Ectodermal cell (in vitro differentiated cells): ENCODE data around the gene NAB2.

Experiments
- H3K27ac ChIP-seq: 2 replicates; pipeline ENCODE4 v1.7.0; 2013; ENCODE audit warnings: mild to moderate bottlenecking, low read depth, low read length; ENCODE audit not compliant: insufficient read depth, poor library complexity, severe bottlenecking
- H3K27me3 ChIP-seq: 2 replicates; pipeline ENCODE4 v1.7.0; 2013; ENCODE audit warnings: mild to moderate bottlenecking, low read length; ENCODE audit not compliant: insufficient read depth, control insufficient read depth, poor library complexity, severe bottlenecking
- H3K36me3 ChIP-seq: one replicate; pipeline ENCODE4 v1.7.0; 2013; ENCODE audit warnings: low read length; ENCODE audit not compliant: control insufficient read depth, insufficient read depth
- H3K4me1 ChIP-seq: one replicate; pipeline ENCODE4 v1.7.0; 2013; ENCODE audit warnings: low read length; ENCODE audit not compliant: control insufficient read depth, insufficient read depth
- H3K4me3 ChIP-seq: 2 replicates; pipeline ENCODE4 v1.7.0; 2013; ENCODE audit warnings: low read depth, low read length, control low read depth; ENCODE audit not compliant: insufficient read depth
- H3K9me3 ChIP-seq: 2 replicates; pipeline ENCODE4 v1.7.0; 2013; ENCODE audit warnings: mild to moderate bottlenecking, low read length, moderate library complexity; ENCODE audit not compliant: control insufficient read depth
- WGBS, 2 experiments: methylation state at CpG; one replicate each; pipeline ENCODE4 v1.1.7; 2013; ENCODE audit warnings: missing lambda C conversion rate in 2 of 2; 5-methylcytosine and 5-hydroxymethylcytosine counted together

NAB2 gene

DNA sequence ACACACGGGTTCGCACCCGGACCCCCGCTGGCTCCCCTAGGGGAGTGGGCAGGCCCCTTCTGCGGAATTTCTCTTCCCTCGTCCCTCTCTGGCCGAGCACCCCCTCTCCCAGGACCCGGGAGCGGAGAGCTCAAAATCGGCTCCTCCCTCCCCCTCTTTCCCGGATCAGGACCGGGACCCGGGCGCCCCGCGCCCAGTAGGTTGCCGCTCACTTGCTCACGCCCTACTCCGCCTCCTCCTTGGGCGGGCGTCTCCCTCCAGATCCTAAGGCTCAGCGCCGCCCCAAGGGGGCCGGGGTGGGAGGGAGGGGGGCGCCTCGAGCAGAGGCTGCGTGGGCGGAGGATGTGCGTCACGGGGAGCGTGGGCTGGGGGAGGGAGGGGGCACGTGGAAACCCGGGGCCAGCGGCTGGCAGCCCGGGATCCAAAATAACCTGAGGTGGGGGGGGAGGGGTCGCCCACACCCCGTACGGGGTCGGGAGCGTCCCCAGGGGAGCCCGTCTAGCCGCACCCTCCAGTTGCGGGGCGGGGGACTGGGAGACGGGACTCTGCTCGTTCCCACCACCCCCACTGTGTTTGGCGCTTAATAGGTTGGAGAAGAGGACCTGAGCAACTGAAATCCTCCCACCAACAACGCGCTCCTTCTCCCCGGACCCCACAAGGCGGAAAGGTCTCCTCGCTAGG is 1.8 kb upstream of the NAB2 start:
- H3K27me3 ChIP-seq, result no peaks in the 10 kb centered on the region
- peak overlapping the region; percentile 97 for H3K27ac ChIP-seq
- 0% methylated on average over 52 of the region's 52 CpGs for WGBS, 2 experiments
- H3K36me3 ChIP-seq, result peaks cover 2% of the 10 kb centered on the region
- H3K4me3 ChIP-seq, result peak overlapping the region; percentile 60
- H3K9me3 ChIP-seq, result no peaks in the 10 kb centered on the region
- H3K4me1 ChIP-seq, result peaks cover 14% of the 10 kb centered on the region

DNA sequence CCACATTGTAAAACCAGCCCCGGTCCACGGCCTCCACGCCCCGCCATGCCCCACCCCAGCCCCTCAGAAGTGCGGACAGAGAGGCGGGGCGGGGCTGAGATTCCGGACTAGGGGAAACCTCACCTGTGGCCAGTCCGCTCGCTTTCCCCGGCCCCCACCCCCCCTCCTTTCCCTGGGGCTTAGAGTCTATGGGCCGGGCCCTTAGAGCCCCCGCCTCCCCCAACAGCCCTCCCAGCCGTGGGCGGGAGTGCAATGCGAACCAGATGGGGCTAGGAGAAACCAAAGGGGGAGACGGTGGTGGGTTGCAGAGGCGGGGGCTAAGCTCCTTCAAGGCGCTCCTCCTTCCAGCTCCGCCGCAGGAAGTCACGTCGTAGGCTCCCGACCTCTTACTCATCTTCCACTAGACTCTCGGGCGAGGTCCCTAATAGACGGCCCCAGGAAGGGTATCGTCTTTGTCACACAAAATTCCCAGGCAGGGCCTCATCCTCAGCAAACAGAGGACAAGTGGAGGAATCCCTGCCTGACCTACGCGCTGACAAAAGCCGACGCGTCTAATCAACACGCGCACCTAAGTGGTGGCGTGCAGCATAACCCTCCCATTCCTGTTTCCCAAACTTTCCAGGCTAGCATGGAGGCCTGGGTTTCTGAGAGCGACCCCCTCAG is 1.1 kb upstream of the NAB2 start:
- peaks cover 20% of the 10 kb centered on the region for H3K4me1 ChIP-seq
- H3K9me3 ChIP-seq, result no peaks in the 10 kb centered on the region
- no peaks in the 10 kb centered on the region for H3K27me3 ChIP-seq
- WGBS, 2 experiments, result 0% methylated on average over 36 to 37 of the region's 37 CpGs
- peak overlapping the region; percentile 60 for H3K4me3 ChIP-seq
- H3K36me3 ChIP-seq, result peaks cover 8% of the 10 kb centered on the region
- H3K27ac ChIP-seq, result peak overlapping the region; percentile 97

DNA sequence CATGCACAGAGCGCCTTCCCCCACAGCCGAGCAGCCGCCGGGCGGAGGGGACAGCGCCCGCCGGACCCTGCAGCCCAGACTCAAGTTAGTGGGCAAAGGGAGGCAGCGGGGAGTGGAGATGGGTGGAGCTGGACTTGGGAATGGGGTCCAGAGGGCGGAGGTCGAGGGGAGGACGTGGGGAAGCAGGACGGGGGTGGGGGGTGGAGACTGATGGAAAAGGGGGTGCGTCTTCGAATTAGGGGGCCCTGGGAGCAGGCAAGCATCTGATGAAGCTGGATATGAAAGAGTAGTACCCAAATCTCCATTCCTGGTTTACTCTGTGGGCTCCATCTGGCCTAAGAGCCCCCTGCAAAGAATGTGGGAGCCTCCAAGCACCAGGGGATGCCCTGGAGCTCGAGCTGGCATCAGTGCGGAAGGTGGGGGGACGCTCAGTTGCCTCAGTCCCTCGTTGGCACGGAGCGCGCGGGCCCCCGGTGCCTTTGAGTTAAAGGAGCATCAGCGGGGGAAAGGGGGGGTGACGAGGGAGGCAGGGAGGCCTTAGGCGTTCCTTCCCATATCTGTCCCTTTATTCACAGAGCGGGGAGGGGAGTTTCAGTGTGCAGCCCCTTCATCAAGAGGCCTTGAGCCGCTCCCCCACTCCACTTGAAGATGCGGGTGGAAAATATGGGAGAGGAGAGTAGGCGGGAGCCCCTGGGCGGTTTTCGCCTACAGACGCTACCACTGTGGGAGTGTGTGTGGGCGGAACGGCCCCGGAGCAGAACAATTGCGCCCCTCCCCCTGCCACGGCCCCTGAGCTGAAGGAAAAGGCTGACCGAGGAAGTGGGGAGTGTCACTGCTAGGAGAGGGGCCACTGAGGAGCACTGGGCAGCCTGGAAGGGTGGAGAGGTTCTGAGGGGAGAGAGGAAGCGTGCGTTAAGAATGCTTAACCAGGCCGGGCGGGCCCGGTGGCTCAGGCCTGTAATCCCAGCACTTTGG is 644 bp downstream of the NAB2 start:
- 1% methylated on average over 45 of the region's 45 CpGs for WGBS, 2 experiments
- H3K27me3 ChIP-seq, result no peaks in the 10 kb centered on the region
- peak overlapping the region; percentile 61 for H3K4me3 ChIP-seq
- peaks cover 15% of the 10 kb centered on the region for H3K36me3 ChIP-seq
- H3K9me3 ChIP-seq, result no peaks in the 10 kb centered on the region
- peak overlapping the region; percentile 50 for H3K27ac ChIP-seq
- peaks cover 35% of the 10 kb centered on the region for H3K4me1 ChIP-seq

DNA sequence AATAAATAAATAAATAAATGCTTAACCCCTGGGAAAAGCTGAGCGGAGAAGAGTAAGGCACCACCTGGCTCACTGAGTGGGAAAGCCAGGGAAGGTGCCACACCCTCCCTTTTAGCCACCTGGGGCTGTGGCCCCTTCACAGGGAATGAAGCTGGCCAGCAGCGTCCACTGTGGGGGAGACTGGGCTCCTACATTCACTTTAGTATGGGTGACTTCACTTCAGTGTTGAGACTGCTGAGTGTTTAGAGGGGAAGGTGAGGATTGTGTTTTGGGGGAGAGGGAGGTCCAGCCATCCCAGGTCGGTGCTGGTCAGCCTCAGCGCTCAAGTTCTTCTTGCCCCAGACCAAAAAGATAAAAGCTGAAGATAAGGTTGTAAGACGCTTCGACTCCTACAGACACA is 1.6 kb downstream of the NAB2 start:
- H3K4me3 ChIP-seq, result peak overlapping the region; percentile 61
- 83 to 87% methylated on average over 6 of the region's 6 CpGs for WGBS, 2 experiments
- no peak overlapping the region for H3K27ac ChIP-seq
- peaks cover 22% of the 10 kb centered on the region for H3K36me3 ChIP-seq
- no peaks in the 10 kb centered on the region for H3K27me3 ChIP-seq
- H3K9me3 ChIP-seq, result no peaks in the 10 kb centered on the region
- H3K4me1 ChIP-seq, result peaks cover 41% of the 10 kb centered on the region

DNA sequence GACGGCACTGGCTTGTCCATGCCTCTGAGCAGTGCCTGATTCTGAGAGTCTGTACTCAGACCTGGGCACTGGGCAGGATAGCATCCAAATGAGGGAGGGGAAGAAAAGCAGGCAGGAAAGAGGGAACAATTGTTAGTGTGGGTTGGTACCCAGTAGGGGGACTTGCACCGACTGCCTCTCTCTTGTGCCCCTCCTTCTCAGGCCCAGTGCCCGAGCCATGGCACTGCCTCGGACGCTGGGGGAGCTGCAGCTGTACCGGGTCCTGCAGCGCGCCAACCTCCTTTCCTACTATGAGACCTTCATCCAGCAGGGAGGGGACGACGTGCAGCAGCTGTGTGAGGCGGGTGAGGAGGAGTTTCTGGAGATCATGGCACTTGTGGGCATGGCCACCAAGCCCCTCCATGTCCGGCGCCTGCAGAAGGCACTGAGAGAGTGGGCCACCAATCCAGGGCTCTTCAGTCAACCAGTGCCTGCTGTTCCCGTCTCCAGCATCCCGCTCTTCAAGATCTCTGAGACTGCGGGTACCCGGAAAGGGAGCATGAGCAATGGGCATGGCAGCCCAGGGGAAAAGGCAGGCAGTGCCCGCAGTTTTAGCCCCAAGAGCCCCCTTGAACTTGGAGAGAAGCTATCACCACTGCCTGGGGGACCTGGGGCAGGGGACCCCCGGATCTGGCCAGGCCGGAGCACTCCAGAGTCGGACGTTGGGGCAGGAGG is 2.2 kb downstream of the NAB2 start:
- Histone ChIP-seq H3K4me3 (peak overlapping the region; percentile 61), H3K9me3 (no peaks in the 10 kb centered on the region)

DNA sequence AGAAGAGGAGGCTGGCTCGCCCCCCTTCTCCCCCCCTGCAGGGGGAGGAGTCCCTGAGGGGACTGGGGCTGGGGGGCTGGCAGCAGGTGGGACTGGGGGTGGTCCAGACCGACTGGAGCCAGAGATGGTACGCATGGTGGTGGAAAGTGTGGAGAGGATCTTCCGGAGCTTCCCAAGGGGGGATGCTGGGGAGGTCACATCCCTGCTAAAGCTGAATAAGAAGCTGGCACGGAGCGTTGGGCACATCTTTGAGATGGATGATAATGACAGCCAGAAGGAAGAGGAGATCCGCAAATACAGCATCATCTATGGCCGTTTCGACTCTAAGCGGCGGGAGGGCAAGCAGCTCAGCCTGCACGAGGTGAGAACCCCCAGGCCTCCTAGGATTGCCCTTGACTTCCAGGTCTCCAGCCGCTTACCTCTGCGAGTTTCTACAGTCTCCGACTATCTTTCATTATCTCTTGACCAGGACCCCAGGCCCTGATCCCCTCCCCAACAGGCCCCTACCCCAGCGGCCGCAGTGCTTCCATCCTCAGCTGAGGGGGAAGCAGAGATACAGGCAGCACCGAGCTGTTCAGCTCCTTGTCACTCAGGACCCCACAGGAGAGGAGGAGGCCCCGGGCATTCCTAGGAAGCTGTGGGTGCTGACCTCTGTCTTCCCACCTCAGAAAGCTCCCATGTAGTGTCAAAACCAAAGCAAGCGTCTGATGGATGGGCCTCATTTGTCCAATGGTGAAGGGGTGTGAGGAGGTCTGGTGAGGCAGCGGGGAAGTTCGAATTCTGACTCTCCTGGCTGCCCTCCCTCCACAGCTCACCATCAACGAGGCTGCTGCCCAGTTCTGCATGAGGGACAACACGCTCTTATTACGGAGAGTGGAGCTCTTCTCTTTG is 3.0 kb downstream of the NAB2 start:
- Histone ChIP-seq H3K9me3 (no peaks in the 10 kb centered on the region), H3K4me3 (no peak overlapping the region), H3K4me1 (peaks cover 41% of the 10 kb centered on the region), H3K36me3 (peaks cover 26% of the 10 kb centered on the region), H3K27ac (no peak overlapping the region), H3K27me3 (no peaks in the 10 kb centered on the region)
- WGBS, 2 experiments, result 89 to 91% methylated on average over 25 of the region's 25 CpGs

More for the DNA sequence above, 2.2 kb downstream of the NAB2 start:
- 90 to 92% methylated on average over 22 of the region's 22 CpGs for WGBS, 2 experiments
- Histone ChIP-seq H3K27ac (no peak overlapping the region), H3K4me1 (peaks cover 41% of the 10 kb centered on the region), H3K27me3 (no peaks in the 10 kb centered on the region), H3K36me3 (peaks cover 26% of the 10 kb centered on the region)

DNA sequence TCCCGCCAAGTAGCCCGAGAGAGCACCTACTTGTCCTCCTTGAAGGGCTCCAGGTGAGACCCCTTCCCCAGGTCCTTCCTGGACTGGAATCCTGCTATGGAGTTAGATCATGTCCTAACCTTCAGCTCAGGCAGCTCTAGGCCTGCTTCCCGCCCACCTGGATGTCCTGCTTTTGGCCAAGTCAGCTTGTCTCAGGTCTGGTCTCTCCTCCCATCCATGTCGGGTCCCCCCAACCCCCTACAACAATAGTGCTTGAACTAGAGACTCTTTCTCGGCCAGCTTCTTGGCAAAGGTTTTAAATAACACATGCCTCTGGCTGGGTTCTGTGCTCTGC is 3.6 kb downstream of the NAB2 start:
- H3K4me3 ChIP-seq, result no peak overlapping the region
- no peaks in the 10 kb centered on the region for H3K27me3 ChIP-seq
- H3K36me3 ChIP-seq, result peaks cover 26% of the 10 kb centered on the region
- peaks cover 41% of the 10 kb centered on the region for H3K4me1 ChIP-seq
- WGBS, 2 experiments, result 92 to 94% methylated on average over 5 of the region's 5 CpGs
- H3K9me3 ChIP-seq, result no peaks in the 10 kb centered on the region
- no peak overlapping the region for H3K27ac ChIP-seq

DNA sequence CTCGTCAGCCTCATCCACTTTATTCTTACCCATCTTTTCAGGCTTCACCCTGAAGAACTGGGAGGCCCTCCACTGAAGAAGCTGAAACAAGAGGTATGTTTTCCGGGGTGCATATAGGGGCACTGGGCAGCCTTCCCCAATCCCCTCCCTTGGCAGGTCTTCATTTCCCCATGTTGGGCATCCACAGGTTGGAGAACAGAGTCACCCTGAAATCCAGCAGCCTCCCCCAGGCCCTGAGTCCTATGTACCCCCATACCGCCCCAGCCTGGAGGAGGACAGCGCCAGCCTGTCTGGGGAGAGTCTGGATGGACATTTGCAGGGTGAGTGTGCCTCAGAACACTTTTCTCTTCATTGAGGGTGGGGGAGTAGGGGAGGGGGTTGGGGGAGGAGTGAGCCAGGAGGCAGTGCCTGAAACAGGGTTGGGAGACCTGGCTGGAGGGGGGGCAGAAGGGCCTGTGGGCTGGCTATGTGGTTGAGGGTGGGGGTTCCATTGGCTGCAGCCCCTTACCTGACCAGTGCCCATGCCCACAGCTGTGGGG is 4.0 kb downstream of the NAB2 start:
- no peaks in the 10 kb centered on the region for H3K27me3 ChIP-seq
- no peak overlapping the region for H3K4me3 ChIP-seq
- peaks cover 26% of the 10 kb centered on the region for H3K36me3 ChIP-seq
- WGBS, 2 experiments, result 91 to 95% methylated on average over 4 of the region's 4 CpGs
- H3K27ac ChIP-seq, result no peak overlapping the region
- H3K4me1 ChIP-seq, result peaks cover 41% of the 10 kb centered on the region
- no peaks in the 10 kb centered on the region for H3K9me3 ChIP-seq
